HepG2 (cell line): Measurements from ENCODE around the gene ZNF414. TPM values are rescaled to one million over a fixed set of nuclear protein-coding genes. Genes with fewer than 3 reads are reported as not detected.

ENCODE experiments used
- ATAC-seq: fragments of 200-7000 bp; cut with Tn5 transposase; 3 replicates; pipeline ENCODE4 v1.9.1; 2020; ENCODE audit warnings: mild to moderate bottlenecking, moderate library complexity
- BruUV-seq: library from RNA; stranded (reverse); fragments of 400-500 nt; replicated peaks from 2 replicates; lab custom pipeline; 2021; lab: Mats Ljungman, UMichigan
- CTCF ChIA-PET: fragments of 300-600 bp; formaldehyde crosslinking; extraction: SDS; loops from one replicate; lab custom pipeline; 2021; ENCODE audit warnings: low total read pairs, inconsistent platforms, low intra/inter-chr PET ratio; lab: Yijun Ruan, JAX
- POLR2A ChIA-PET: fragments of 350-600 bp; sonication (Branson Sonifier 250); formaldehyde crosslinking; loops from one replicate; lab custom pipeline; 2020; ENCODE audit warnings: antibody characterized with exemption, inconsistent platforms; lab: Yijun Ruan, JAX
- DNase-seq: peaks from one replicate; pipeline ENCODE4 v3.0.0-alpha.2; 2015; ENCODE audit warnings: low spot score
- FAIRE-seq: peaks from 3 replicates; lab custom pipeline; 2011; peaks lifted over from hg19 to GRCh38; lab: Jason Lieb, UNC
- H2AFZ ChIP-seq: one replicate; pipeline ENCODE4 v1.6.1; 2011; ENCODE audit warnings: low read length, inconsistent platforms
- H3K27ac ChIP-seq: fragments of 300-600 bp; 3 replicates; pipeline ENCODE4 v1.8.0; 2011; ENCODE audit warnings: mixed run types, mild to moderate bottlenecking, mixed read lengths, low read length, inconsistent platforms; ENCODE audit not compliant: insufficient read depth; ENCODE audit errors: extremely low read length
- H3K27me3 ChIP-seq, 2 experiments: fragments of 200-600 bp in 1 of 2; 2 replicates in 1 of 2; 3 replicates in 1 of 2; pipeline versions ENCODE4 v1.6.0 to v1.8.0; 2011; ENCODE audit warnings: low read length in 2 of 2, mild to moderate bottlenecking in 2 of 2, moderate library complexity in 2 of 2, inconsistent platforms in 1 of 2; ENCODE audit not compliant: insufficient read depth in 2 of 2, control insufficient read depth in 1 of 2
- H3K36me3 ChIP-seq, 2 experiments: fragments of 200-600 bp in 1 of 2; replicated peaks in 1 of 2; 2 replicates in 1 of 2; 3 replicates in 1 of 2; pipeline versions ENCODE4 v1.5.1 to v1.8.0; 2011; ENCODE audit warnings: low read length in 2 of 2, inconsistent platforms in 1 of 2; ENCODE audit not compliant: insufficient read depth in 2 of 2, control insufficient read depth in 1 of 2
- H3K4me1 ChIP-seq: 2 replicates; pipeline ENCODE4 v1.5.1; 2012; ENCODE audit warnings: low read length, inconsistent platforms; ENCODE audit not compliant: insufficient read depth
- H3K4me2 ChIP-seq: 2 replicates; pipeline ENCODE4 v1.6.0; 2011; ENCODE audit warnings: low read depth, low read length, inconsistent platforms
- H3K4me3 ChIP-seq, 3 experiments: fragments of 200-600 bp in 1 of 3; sonication (generic), shearing (Covaris generic) in 1 of 3; replicated peaks in 1 of 3; 2 replicates each; pipeline ENCODE4 v1.5.1; 2011 to 2016; ENCODE audit warnings: low read length in 3 of 3, inconsistent platforms in 2 of 3, low read depth in 2 of 3, mild to moderate bottlenecking in 2 of 3, control low read depth in 1 of 3, mixed read lengths in 1 of 3; ENCODE audit not compliant: insufficient read depth in 1 of 3
- H3K79me2 ChIP-seq: one replicate; pipeline ENCODE4 v1.6.1; 2011; ENCODE audit warnings: low read length, inconsistent platforms; ENCODE audit not compliant: insufficient read depth
- H3K9ac ChIP-seq: 2 replicates; pipeline ENCODE4 v1.6.0; 2011; ENCODE audit warnings: mild to moderate bottlenecking, low read depth, low read length, inconsistent platforms; ENCODE audit not compliant: insufficient read depth
- H3K9me3 ChIP-seq: 2 replicates; pipeline ENCODE4 v1.5.1; 2012; ENCODE audit warnings: mild to moderate bottlenecking, low read length
- H4K20me1 ChIP-seq: 2 replicates; pipeline ENCODE4 v1.6.0; 2011; ENCODE audit warnings: inconsistent platforms, mild to moderate bottlenecking, low read length, moderate library complexity; ENCODE audit not compliant: insufficient read depth
- ATF2 ChIP-seq: sonication (generic); formaldehyde crosslinking; IDR thresholded peaks from 2 replicates; pipeline ENCODE4 v1.4.0; 2020; ENCODE audit warnings: missing genetic modification reagents
- HIVEP1 ChIP-seq: sonication (generic); formaldehyde crosslinking; IDR thresholded peaks from 2 replicates; pipeline ENCODE4 v1.4.0; 2020; ENCODE audit warnings: mild to moderate bottlenecking, missing genetic modification reagents
- IRF2 ChIP-seq: IDR thresholded peaks from 2 replicates; pipeline ENCODE4 v1.6.1; 2018; ENCODE audit warnings: missing genetic modification reagents, missing compliant biosample characterization
- RBM22 ChIP-seq: fragments of 200-400 bp; formaldehyde crosslinking; optimal IDR thresholded peaks from 2 replicates; pipeline ENCODE3; 2017; ENCODE audit warnings: mild to moderate bottlenecking, low read length, moderate library complexity
- ZBTB37 ChIP-seq: sonication (generic); formaldehyde crosslinking; IDR thresholded peaks from 2 replicates; pipeline ENCODE4 v1.4.0; 2020; ENCODE audit warnings: mild to moderate bottlenecking, missing genetic modification reagents
- ZMAT3 ChIP-seq: sonication (generic); formaldehyde crosslinking; conservative IDR thresholded peaks from 2 replicates; pipeline ENCODE4 v1.7.0; 2021; ENCODE audit warnings: missing genetic modification reagents
- ZNF768 ChIP-seq: sonication (generic); formaldehyde crosslinking; IDR thresholded peaks from 2 replicates; pipeline ENCODE4 v1.4.0; 2020; ENCODE audit warnings: missing genetic modification reagents
- WGBS: methylation state at CpG from one replicate; pipeline ENCODE4 v1.1.6; 2017; ENCODE audit warnings: low lambda C conversion rate; 5-methylcytosine and 5-hydroxymethylcytosine counted together
- in situ Hi-C: cut with HindIII; loops from 2 replicates; pipeline ENCODE4 v1.10.0; 2017; ENCODE audit warnings: low pct_unique_long_range_greater_than_20kb; ENCODE audit not compliant: extremely low pct_ligation_motif_present
- intact Hi-C: fragments of 100-400 bp; cut with micrococcal nuclease; formaldehyde crosslinking; loops from one replicate; pipeline ENCODE4 v1.10.0; 2022; ENCODE audit not compliant: unreplicated experiment
- polyA plus RNA-seq, 8 experiments: library from polyadenylated mRNA; depleted of rRNA in 3 of 8; stranded (reverse) in 7 of 8; unstranded in 1 of 8; fragments of >200 nt; fragmentation: Illumina TruSeq in 4 of 8; extraction: Trizol in 4 of 8; gene quantifications; 2 replicates each; pipeline versions ENCODE4 v1.2.1 to v1.2.3, GENCODE V29; 2011 to 2016; ENCODE audit warnings: low read depth in 4 of 8, missing spikeins in 1 of 8, mixed read lengths in 1 of 8; ENCODE audit not compliant: insufficient read depth in 1 of 8
- total RNA-seq, 5 experiments: library from RNA; depleted of rRNA; stranded (reverse); fragments of >200 nt; fragmentation: Illumina TruSeq; extraction: Trizol; gene quantifications; 2 replicates each; pipeline ENCODE4 v1.2.3, GENCODE V29; 2016; ENCODE audit warnings: low read depth in 1 of 5

Gene ZNF414
- total and polyA plus RNA-seq, 2 of the 13 experiments (the other 11 are each of a cell fraction or from before 2014, with no cell fraction given): 2.5 to 4.0 TPM

- H3K27me3 ChIP-seq: no peaks in the 10 kb centered on the region
- no peak overlapping the region for H3K4me3 ChIP-seq
- FAIRE-seq (no peak), DNase-seq (no peak)
- ChIA-PET POLR2A (no interaction called here), CTCF (no interaction called here)
- H3K36me3 ChIP-seq: peaks cover 44 to 81% of the 10 kb centered on the region in 2 experiments
- peaks cover 61% of the 10 kb centered on the region for H3K79me2 ChIP-seq
- in situ Hi-C loops: no loop called here
- WGBS: 94% methylated on average over 3 of the region's 3 CpGs
- H3K27ac ChIP-seq: no peak overlapping the region
- H2AFZ ChIP-seq: no peak overlapping the region
- TF ChIP-seq IRF2: no peak
- TF ChIP-seq ZBTB37: no peak
- TF ChIP-seq ZNF768: no peak
- no peak for TF ChIP-seq ATF2
- TF ChIP-seq ZMAT3 (CRISPR knock-in tag): no peak
- TF ChIP-seq RBM22: peak; percentile 15
- TF ChIP-seq, all 625 proteins: peak for 1
- H3K9me3 ChIP-seq: no peaks in the 10 kb centered on the region
- ATAC-seq: no peak
- BruUV-seq: no TSS peak
- H4K20me1 ChIP-seq: peaks cover 54% of the 10 kb centered on the region
- no peaks in the 10 kb centered on the region for H3K4me1 ChIP-seq
- H3K9ac ChIP-seq: no peak overlapping the region
- no peak overlapping the region for H3K4me2 ChIP-seq
- intact Hi-C loops: no loop called here
Measured at GRCh38 chr19:8478598-8478997, 35.4 kb downstream of the ZNF414 start.

GRCh38 chr19:8477889-8478288 is 36.1 kb downstream of the ZNF414 start:
- Histone ChIP-seq H3K36me3 (peaks cover 45 to 80% of the 10 kb centered on the region in 2 experiments), H3K27me3 (no peaks in the 10 kb centered on the region), H3K9ac (no peak overlapping the region), H3K4me3 (no peak overlapping the region), H2AFZ (no peak overlapping the region), H3K4me1 (no peaks in the 10 kb centered on the region), H4K20me1 (peaks cover 47% of the 10 kb centered on the region), H3K79me2 (peaks cover 63% of the 10 kb centered on the region), H3K27ac (no peak overlapping the region), H3K4me2 (no peak overlapping the region), H3K9me3 (no peaks in the 10 kb centered on the region)
- FAIRE-seq (no peak), DNase-seq (no peak), ATAC-seq (no peak)
- TF ChIP-seq HIVEP1: no peak
- TF ChIP-seq RBM22: peak; percentile 47
- no TSS peak for BruUV-seq
- WGBS: 100% methylated on average over 4 of the region's 4 CpGs
- intact Hi-C loops: no loop called here
- in situ Hi-C loops: no loop called here
- ChIA-PET POLR2A (no interaction called here), CTCF (no interaction called here)
